ENCODE measurements around the gene VWA5B1.
"Not testable (repeated sequence)": the region's sequence is repeated elsewhere in the genome, so short reads cannot be mapped to it uniquely, and the experiment has no call there.

VWA5B1 gene, protein sequence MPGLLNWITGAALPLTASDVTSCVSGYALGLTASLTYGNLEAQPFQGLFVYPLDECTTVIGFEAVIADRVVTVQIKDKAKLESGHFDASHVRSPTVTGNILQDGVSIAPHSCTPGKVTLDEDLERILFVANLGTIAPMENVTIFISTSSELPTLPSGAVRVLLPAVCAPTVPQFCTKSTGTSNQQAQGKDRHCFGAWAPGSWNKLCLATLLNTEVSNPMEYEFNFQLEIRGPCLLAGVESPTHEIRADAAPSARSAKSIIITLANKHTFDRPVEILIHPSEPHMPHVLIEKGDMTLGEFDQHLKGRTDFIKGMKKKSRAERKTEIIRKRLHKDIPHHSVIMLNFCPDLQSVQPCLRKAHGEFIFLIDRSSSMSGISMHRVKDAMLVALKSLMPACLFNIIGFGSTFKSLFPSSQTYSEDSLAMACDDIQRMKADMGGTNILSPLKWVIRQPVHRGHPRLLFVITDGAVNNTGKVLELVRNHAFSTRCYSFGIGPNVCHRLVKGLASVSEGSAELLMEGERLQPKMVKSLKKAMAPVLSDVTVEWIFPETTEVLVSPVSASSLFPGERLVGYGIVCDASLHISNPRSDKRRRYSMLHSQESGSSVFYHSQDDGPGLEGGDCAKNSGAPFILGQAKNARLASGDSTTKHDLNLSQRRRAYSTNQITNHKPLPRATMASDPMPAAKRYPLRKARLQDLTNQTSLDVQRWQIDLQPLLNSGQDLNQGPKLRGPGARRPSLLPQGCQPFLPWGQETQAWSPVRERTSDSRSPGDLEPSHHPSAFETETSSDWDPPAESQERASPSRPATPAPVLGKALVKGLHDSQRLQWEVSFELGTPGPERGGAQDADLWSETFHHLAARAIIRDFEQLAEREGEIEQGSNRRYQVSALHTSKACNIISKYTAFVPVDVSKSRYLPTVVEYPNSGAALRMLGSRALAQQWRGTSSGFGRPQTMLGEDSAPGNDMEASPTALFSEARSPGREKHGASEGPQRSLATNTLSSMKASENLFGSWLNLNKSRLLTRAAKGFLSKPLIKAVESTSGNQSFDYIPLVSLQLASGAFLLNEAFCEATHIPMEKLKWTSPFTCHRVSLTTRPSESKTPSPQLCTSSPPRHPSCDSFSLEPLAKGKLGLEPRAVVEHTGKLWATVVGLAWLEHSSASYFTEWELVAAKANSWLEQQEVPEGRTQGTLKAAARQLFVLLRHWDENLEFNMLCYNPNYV

DNA sequence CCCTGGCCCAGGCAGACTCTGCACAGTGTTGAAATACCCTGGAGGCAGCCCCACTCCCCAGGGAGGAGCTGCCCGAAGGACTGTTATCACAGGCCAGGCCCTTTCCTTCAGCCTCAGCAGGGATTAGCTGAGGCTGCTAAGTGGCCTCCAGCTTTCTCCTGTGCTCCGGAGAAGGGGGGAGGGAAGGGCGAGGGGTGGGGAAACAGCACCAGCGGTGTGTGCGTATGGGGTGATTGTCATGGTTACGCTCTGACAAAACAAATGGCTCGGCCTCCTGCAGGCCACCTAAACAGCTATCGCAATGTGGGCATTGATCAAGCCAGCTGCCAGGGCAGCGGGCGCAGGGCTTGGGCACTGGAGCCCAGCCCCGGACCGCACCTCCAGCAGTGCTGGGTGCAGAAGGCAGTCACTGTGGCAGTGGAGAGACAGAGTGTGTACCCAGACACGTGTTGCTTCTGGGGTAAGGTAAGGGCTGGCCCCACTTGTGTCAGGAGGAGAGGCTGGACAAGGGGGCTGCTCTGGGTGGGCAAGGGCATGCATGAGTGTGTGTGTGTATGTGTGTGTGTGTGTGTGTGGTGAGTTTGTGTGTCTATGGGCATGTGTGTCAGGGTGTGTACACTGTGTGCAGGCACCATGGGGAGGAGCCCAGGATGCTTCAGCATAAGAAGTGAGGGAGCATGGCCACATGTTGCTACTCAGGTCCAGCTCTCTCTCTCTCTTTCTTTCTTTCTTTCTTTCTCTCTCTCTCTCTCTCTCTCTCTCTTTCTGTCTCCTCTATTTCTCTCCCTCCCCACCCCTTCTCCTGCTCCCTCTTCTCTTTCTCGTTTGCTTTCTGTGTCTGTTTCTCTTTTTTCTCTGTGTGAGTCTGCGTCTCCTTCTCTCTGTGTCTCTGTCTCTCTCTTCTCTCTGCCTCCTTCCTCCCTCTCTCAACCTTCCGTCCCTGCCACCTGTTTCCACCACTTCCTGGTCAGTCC is at the start of gene VWA5B1:
Gene VWA5B1, plus strand, starts transcription at position 252 of the 974 bp plus-strand sequence. CDS start 19,727 bp downstream, outside the sequence.
- no peak for DNase-seq

DNA sequence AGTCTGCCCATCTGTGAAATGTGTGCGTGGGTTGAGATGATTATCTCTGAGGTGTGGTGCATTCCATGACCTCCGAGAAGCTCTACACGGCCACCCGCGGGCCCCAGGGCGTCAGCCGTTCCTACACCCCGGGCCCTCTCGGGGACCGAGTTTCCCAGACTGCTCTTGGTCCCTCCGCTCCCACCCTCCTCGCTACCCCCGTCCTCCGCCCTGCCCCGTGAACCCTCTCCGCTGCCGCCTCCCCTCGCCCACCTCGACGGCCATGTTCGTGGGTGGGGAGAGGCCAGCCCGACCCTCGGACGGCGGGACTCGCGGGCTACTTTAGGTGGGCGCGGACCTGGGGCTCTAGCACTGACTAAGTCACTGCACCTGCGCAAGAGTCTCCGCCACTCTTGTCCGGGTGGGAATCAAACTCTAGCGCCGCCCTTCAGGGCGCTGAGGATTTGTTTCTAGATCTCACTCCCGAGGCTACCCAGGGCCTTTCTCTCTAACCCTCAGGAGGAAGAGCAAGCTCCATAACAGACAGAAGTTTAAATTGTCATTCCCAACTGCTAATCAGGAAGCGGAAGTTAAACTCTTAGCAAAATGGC is 47.7 kb upstream of the VWA5B1 start:
- DNase-seq = no peak

DNA sequence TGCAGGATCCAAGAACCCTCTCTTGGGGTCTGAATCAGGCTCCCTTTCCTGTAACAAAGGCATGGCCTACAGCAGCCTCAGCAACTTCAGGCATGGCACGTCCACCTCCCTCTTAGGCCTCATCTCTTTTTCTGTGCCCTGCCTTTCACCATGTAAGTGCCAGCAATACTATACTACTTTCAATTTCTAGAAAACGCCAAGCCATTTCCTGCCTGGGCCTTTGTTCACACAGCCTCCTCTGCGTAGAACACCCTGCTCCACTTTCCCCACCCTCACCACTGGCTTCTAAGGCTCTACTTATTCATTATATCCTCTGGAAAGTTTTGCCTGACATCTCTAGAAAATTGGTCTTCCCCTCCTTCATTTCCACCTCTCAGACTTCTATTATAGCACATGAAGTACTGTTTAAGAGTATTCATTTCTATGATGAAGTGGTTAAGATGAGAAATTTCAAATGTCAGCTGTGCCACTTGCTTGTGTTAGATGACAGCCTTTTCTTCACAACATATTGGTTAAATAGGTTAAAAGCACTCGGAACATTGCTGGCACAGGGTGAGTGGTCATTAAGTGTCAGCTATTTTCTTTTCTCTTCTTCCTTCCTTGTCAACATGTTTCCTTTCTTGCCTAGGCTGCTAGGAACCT is 41.6 kb upstream of the VWA5B1 start:
- DNase-seq = peak; percentile 8

DNA sequence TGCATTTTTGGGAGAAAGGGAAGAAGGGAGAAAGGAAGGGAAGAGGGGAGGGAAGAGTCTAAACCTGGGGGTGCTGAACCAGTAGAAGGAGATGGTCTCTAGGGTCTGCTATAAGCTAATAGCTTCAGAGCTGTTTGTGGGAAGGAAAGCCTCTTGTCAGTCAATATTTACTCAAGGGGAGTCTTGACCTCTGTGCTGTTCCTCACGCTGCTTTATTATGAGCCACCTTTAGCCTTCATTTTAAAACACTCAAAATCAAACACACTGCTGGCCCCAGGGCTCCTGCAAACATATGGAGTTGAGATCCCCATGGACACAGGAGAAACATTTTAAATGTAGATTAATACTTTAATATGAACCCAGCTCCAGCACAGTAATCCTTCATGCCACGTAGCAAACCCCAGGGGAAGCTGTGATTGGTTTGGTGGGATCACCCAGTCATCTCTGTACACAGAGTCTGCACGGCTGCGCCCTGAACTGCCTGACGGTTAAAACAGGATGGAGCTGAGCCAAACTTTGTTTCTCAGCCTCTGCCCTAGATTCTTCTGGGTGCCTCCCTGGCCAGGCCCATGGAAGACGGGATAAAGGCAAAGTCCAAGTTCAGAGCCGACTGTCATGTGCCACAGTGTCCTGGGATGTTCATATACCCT is 40.2 kb upstream of the VWA5B1 start:
- DNase-seq = no peak

DNA sequence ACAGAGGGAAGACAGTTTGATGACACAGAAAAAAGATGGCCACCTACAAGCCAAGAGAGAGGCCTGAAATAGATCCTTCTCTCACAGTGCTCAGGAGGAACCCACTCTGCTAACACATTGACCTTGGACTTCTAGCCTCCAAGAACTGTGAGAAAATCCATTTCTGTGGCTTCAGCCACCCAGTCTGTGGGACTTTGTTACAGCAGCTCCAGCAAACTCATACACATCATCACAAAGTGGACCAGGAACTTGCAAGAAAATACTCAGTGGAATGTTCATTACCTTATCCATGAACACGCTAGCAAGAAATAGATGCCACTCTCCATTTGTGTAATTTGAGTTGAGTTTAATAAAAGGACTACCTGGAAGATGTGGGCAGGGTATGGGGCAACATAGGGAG is 38.1 kb upstream of the VWA5B1 start:
- no peak for DNase-seq

DNA sequence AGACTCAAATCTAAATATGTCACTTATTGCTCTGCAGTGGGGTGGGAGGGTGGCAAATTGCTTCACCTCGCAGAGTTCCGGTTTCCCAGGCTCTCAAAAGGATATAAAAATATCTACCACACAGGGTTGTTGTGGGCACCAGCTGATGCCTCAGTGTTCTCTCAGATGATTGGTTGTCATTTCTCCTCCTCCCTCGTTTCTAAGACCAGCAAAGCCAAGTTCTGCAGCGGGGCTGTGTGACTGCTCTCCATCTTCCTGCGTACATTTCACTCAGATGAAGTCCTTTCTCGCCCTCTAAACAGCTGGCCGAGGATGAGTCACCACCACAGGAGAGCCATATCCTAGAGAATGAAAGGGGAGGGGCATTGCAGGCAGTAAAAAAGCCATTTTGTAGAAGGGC is 35.0 kb upstream of the VWA5B1 start:
- DNase-seq = no peak

DNA sequence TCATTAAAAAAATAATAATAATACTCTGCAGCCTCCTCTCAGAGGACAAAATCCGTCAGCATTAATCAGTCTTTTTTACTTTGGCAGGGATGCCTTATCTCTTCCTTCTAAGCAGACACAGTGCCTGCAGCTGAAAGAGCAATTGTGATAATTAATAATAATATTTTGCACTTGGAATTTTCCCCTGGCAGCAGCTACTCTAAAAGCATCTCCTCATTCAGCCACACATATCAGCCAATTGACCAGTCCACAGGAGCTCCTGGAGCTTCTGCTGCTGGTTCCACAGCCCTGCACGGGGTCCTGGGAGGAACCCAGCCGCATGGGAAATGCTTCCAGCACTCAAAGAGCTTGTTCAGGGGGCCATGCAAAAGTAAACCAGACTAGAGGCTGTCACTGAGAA is 31.0 kb upstream of the VWA5B1 start:
- DNase-seq = no peak

DNA sequence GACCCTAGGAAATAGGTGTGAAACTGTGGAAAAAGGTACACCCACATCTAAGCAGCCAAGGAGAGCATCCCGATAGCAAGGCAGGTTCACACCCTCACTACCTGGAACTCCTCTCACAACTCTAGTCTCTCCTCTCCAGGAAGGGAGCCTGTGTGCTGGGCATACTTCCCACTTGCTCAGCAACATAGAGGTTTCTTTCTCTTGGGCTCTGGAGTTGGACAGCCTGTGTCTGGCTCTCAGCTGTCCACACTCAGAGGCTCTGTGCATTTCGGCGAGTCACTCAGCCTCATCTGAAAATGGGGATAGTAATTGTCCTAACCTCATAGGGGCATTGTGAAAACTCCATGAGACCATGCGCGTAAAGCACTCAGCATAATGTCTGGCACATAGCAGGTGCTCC is 29.6 kb upstream of the VWA5B1 start:
- DNase-seq = no peak

DNA sequence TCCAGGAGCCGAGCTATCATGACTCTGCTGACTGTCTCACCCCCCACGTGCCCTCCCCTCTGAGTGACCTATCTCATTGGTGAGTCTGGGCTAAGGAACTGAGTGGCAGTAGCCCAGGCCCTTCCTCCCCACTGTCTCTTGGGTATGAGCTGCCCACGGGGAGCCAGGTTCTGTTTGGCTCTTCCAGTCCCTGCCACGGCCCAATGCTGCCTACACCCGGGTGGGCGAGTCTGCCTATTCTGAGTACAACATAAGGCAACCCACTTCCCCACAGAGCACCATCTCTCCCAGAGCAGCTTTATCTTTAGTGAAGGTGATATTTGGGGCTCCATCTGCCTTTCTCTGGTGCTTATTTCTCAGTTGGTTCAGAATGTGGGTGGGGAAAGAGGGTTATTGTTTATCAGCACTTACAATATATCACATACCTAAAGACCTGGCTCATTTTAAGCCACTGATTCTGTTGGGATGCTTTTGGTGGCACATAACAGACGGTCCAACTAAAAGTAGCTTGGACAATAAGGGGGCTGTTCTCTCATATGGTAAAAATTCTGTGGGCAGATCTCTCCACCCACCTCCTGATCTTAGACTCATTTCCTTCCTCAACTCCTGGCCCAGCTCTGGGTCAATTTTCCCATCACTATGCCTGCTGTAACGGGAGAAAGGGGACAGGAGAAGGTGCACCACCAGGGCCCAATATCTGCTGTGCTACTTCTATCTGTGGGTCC is 27.7 kb upstream of the VWA5B1 start:
- no peak for DNase-seq

DNA sequence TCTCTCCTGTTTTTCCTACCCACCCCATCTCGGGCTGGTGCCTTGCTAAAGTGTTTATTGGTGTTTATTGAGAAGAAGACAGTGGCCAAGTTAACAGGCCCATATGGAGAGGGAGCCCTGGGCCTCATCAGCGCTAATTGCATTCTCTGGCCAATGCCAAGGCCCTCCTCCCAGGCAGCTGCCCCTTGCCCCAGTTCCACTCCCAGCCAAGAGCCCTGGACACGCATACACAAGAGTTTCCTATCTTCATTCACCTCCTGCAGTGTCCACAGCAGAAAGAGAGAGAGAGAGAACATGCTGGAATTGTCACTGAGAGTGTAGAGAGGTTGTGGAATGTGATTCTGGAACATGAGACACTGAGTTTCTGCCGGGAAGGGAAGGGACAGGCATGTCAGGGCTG is 25.4 kb upstream of the VWA5B1 start:
- DNase-seq = no peak

DNA sequence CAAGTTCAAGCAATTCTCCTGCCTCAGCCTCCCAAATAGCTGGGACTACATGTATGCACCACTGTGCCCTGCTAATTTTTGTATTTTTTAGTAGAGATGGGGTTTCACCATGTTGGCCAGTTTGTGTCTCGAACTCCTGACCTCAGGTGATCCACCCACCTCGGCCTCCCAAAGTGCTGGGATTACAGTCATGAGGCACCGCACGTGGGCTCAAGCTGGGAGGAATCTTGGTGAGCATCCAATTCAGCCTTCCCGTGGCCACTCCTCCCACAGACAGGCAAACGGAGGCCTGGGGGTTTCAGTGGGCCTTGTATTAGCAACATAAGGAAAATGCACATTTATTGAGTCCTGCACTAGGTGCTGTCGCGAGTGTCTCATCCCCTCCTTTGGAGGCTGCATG is 24.5 kb upstream of the VWA5B1 start:
- DNase-seq = no peak

DNA sequence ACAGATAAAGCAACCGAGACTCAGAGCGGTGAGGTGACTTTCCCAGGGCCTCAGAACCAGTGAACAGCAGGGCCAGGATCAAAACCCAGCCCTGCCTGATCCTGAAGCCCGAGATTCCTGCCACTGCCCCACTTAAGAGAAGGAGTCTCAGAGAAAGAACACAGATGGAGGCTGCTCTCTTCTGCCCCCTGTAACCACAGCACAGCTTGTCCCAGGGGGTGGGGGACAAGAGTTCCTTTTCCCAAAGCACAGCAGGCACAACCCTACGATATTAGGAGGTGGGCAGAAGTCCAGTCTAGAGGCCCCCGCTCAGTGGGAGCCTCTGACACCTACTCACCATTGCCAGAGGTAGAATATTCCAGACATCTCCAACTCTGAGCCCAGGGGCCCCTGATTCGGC is 24.0 kb upstream of the VWA5B1 start:
- no peak for DNase-seq

DNA sequence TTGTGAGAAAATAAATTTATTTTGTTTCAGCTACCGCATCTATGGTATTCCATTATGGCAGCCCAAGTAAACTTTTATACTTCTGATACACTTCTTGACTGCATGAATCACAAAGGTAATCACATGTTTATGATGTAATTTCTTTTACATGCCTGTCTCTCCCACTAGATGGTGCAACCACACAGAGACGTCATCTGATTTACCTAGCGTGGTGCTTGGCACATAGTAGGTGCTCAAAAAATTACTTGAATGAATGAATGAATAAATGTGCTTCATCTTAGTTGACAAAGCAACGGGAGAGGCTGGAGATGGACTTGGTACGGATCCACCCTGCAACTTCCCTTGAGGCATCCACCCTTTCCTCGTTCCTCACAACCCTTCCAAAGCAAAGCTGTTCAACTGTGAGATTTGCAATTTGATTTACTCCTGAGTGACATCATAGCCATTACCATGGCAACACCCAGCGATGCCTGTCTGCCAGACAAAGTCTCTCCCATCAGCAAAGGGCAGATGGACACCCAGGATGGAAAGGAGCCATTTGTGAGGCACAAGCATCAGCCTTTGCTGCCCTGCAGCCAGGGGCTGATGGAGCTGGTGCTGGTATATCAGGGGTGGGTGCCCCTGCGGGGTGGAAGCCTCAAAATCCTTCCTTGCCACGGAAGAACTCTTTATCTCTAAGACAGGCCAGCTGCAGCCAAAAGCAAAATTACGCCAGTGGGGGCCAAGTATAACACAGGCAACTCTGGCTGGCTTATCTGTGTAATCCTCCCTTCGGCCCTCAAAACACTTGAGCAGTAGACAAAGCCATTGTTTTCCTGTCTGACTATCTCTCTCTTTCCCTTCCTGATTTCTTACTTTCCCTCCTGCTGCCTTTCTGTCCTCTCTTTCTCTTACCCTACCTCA is 18.9 kb upstream of the VWA5B1 start:
- DNase-seq = no peak

DNA sequence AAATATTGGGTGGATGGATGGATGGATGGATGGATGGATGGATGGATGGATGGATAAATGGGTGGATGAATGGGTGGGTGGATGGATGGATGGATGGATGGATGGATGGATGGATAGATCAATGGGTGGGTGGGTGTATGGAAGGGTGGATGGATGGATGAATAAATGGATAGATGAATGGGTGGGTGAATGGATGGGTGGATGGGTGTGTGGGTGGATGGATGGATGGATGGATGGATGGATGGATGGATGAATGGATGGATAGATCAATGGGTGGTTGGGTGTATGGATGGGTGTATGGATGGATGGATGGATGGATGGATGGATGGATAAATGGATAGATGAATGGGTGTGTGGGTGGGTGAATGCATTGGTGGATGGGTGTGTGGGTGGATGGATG is 17.0 kb upstream of the VWA5B1 start:
- not testable (repeated sequence) for DNase-seq

DNA sequence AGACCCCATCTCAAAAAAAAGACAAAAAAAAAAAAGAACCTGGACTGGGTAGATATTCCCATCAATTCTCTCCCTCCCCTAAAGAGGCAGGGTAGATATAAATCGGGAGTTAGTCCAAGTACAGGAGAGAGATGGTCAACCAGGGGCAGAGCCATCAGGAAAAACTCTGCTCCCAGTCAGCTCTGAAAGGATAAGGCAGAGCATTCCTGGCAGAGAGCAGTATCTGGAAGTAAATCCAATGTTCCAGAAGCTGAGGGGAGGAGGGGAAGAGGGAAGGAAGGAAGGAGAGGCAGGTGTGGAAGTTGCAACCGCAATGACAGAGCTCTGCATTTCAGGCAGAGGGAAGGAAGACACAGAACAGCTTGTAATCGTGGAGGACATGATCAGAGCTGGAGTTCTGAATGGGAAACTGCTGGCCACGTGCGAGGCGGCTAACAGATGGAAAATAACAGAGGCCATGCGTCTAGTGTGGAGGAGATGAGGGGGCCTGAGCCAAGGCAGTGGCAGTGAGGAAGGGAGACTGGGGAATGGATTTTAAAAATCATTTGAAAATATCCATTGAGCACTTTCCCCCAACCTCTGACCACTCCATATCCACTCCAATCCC is 15.3 kb upstream of the VWA5B1 start:
- no peak for DNase-seq

DNA sequence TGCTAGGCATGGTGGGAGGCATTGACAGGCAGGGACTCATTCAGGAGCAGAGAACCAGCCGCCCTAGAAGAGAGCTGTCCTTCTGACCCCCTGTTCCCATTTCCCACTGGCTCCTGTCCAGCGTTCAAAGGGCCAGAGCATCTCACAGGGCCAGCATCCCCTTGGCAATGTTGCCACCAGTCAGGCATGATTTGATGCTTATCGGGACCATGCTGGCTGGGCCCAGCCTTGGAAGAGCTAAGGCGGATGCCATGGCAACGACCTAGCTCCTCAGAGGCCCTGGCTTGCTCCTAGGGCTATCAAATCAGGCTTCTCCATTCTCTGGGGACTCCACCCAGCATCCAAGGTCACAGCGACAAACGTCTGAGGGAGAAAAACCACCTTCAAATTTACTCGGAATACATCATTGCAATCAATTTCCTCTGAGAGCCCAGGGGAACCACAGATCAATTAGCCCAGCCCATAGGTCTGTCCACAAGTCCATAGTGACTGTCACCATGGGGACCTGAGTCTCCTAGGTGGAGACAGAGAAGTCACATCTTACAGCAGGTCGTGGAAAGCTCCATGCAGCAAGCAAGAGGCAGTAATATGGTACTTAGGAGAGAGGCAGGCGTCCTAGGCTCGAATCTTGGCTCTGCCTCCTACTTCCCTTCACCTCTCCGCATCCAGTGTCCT is 14.1 kb upstream of the VWA5B1 start:
- DNase-seq = no peak

DNA sequence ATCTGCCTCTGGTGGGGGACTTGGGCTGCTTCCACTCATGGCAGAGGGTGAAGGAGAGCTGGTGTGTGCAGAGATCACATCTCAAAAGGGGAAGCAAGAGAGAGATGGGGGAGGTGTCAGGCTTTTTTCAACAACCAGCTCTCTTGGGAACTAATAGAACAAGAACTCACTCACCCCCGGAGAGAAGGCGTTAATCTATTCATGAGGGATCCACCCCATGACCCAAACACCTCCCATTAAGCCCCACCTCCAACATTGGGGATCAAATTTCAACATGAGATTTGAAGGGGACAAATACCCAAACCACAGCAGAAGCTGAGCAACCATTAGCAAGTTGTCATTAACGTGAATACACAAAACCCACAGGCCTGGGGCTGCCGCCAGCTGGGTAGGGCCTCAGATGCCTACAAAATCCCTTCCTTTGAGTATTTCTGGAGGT is 12.0 kb upstream of the VWA5B1 start:
- no peak for DNase-seq

DNA sequence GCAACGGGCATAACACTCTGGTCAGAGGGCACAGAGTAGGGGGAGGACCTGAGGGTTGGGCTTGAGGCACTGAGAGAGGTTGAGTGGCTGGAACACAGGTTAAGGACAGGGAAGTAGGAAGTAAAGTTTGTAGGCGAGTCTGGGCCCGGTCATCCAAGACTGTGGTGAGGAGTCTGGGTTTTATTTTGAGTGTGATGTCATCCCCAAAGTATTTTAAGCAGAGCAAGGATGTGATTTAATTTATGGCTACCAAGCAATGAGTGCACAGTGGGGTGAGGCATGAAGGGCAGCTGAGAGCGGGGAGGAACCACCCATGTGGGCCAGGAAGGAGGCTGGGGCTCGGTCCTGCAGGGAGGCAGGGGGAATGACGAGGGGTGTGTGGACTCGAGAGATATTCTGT is 11.2 kb upstream of the VWA5B1 start:
- DNase-seq = no peak
